ENCODE measurements around the gene SART1. TPM values are rescaled to one million over a fixed set of nuclear protein-coding genes. Genes with fewer than 3 reads are reported as not detected.

SART1 gene
- total RNA-seq, result 10 to 100 TPM; 68.4 to 73.2 TPM

DNA sequence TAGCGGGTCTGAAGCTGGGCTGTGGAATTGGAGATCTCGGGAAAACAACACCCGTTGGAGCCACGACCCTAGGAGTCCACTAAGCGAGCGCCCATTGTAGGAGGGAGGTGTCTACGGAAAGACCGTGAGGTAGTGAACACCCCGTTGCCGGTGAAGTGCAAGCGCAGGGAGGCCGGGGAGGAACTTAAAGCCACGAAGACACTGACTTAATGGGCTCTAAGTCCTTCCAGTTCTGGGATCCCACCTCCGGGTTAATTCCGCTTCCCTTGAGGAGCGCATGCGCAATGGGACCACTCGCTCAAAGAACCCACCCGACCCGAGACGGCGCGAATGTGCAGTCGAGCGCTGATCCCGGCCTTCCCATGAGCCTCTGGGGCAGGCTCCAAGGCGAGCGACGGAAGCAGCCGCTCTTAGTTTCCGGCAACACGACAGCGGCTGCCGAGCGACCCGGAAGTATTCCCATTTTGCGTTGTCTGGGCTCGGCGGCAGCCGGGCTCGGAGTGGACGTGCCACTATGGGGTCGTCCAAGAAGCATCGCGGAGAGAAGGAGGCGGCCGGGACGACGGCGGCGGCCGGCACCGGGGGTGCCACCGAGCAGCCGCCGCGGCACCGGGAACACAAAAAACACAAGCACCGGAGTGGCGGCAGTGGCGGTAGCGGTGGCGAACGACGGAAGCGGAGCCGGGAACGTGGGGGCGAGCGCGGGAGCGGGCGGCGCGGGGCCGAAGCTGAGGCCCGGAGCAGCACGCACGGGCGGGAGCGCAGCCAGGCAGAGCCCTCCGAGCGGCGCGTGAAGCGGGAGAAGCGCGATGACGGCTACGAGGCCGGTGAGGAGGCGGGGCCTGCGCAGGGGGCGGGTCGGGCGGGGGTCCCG, at the start of gene SART1:
Gene SART1, plus strand, starts transcription at position 468 of the 874 bp plus-strand sequence. Its CDS starts 47 bp downstream, at position 515.

DNA sequence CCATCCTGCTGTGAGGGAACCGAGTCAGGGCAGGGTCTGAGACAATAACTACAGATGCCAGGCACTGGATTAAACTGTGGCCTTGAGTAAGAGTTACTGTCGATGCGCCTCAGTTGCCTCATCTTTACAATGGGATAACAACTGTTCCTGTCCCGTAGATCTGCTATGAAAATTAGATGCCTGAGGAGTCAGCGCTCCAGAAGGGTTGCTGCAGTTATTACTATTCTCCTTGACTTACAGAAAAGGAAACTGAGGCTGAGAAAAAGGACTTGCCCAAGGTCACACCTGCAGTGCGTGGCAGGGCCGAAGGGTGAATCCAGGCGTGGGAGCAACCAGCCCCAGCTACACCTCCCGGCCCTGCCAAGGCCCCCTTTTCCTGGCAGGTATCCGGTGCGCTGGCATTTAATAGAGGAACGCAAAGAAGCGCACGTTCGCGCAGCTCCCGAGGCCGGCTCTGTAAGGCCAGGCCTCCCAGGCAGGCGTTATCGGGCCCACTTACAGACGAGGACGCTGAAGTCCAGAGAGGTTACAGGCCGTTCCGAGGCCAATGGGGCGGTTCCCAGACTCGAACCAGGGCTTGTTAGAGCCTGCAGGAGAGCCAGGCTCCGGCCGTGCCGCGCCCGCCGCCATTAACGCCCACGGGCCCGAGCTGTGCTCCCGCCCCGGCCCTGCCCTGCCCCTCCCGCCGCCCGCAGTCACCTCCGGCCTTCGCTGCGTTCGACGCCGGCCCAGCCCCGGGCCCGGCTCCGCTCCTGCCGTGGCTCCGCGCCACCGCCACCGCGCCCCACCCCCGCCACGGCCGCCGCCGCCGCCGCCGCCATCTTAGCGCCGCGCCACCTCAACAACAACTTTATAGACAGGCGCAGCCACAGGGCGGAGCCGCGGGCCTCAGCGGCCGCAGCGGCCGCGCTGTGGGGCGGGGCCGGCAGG, 43.1 kb upstream of the SART1 start, which contains the start of gene C11orf68:
Gene C11orf68, minus strand, starts transcription at position 852 of the 930 bp plus-strand sequence. Its CDS starts 31 bp downstream, at position 821.

GRCh38 chr11:65919141-65919572, 42.4 kb upstream of the SART1 start, which contains the start of gene DRAP1:
Gene DRAP1, plus strand, starts transcription at chr11:65919426. Its CDS starts 76 bp downstream, at chr11:65919502.

GRCh38 chr11:65945430-65945911, 16.1 kb upstream of the SART1 start, which contains the start of gene TSGA10IP:
Gene TSGA10IP, plus strand, starts transcription at chr11:65945480. Its CDS starts 196 bp downstream, at chr11:65945676.

DNA sequence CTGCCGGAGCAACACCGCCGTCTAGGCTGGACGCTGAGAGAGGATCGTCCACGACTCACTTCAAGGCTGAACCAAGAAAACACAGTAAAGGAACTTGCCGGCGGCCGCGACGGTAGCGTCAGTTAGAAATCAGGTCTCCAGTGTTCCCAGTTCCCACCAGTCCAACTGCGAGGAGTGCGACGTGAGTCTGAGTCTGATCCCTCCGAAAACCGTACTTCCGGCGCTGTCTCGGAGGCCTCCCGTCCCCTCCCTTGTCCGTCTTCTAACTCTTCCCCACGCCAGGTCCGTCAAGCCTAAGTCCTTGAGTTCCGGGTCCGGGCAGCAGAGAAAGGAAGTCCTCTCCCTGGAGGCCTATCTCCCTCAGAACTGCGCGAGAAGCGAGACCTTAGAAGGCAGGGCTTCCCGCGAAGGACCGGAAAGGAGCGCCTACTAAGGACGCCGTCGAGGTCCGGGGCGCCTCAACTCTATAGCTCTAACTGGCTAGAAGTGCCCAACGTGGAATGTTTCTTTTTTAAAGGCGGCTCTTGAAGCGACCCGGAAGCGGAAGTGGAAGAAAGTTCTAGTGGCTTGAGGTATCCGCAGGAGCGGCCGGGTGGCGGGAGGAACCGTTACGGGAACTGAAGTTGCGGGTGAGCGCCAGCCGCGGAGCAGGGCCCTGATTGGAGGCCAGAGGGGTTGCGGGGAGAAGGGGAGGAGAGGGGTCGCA, 40.6 kb downstream of the SART1 start, which contains the start of the genes BANF1 and EIF1AD:
Gene BANF1, plus strand, starts transcription at position 562 of the 706 bp plus-strand sequence. CDS start 748 bp downstream, outside the sequence.
Gene EIF1AD, minus strand, starts transcription at position 216 of the 706 bp plus-strand sequence. CDS start 1,768 bp downstream, outside the sequence.

DNA sequence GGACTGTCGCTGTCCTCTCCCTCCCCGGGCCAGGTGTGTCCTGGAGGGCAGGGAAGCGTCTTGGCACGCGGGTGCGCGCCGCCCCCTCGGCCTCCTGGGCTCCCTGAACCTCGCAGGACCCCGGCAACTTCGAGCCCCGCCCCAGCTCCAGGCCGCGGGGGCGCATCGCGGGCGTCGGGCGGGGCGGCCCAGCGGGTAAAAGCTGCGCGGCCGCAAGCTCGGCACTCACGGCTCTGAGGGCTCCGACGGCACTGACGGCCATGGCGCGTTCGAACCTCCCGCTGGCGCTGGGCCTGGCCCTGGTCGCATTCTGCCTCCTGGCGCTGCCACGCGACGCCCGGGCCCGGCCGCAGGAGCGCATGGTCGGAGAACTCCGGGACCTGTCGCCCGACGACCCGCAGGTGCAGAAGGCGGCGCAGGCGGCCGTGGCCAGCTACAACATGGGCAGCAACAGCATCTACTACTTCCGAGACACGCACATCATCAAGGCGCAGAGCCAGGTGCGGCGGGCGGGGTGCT, 50.3 kb downstream of the SART1 start, which contains the start of gene CST6:
Gene CST6, plus strand, starts transcription at position 224 of the 519 bp plus-strand sequence. Its CDS starts 37 bp downstream, at position 261.

GRCh38 chr11:66026017-66026529, 64.5 kb downstream of the SART1 start, which contains the start of gene CATSPER1:
Gene CATSPER1, minus strand, starts transcription at chr11:66026479. Its CDS starts 100 bp downstream, at chr11:66026379.

Other genes with a start within 250 kb of the SART1 start
- gene KAT5, start 249.5 kb upstream of the SART1 start, total RNA-seq, result 10 to 100 TPM; 68.4 to 71.1 TPM
- gene RNASEH2C, start 240.9 kb upstream of the SART1 start, total RNA-seq, result 10 to 100 TPM; 75.3 to 79.9 TPM
- gene AP5B1, start 180.8 kb upstream of the SART1 start, total RNA-seq, result 10 to 100 TPM; 27.3 to 28.2 TPM
- under 1 TPM; 0.48 to 0.55 TPM for gene OVOL1, start 174.7 kb upstream of the SART1 start, total RNA-seq
- gene SNX32, start 127.8 kb upstream of the SART1 start, total RNA-seq, result 1 to 10 TPM; 1.5 to 2.2 TPM
- gene CFL1, start 103.6 kb upstream of the SART1 start, total RNA-seq, result 1,000 to 10,000 TPM; 1,544 to 1,547 TPM
- 10 to 100 TPM; 78.8 to 92.6 TPM for gene MUS81, start 101.3 kb upstream of the SART1 start, total RNA-seq
- 10 to 100 TPM; 10.5 to 12.1 TPM for gene EFEMP2, start 88.9 kb upstream of the SART1 start, total RNA-seq
- 10 to 100 TPM; 47.0 to 47.2 TPM for gene CTSW, start 81.9 kb upstream of the SART1 start, total RNA-seq
- 10 to 100 TPM; 63.8 to 64.3 TPM for gene FIBP, start 73.3 kb upstream of the SART1 start, total RNA-seq
- 10 to 100 TPM; 44.8 to 46.0 TPM for gene CCDC85B, start 71.1 kb upstream of the SART1 start, total RNA-seq
- gene FOSL1, start 61.3 kb upstream of the SART1 start, total RNA-seq, result 1 to 10 TPM; 1.8 to 2.0 TPM
- gene C11orf68, start 42.7 kb upstream of the SART1 start, total RNA-seq, result 10 to 100 TPM; 34.5 to 34.6 TPM
- 100 to 1,000 TPM; 165 to 171 TPM for gene DRAP1, start 42.3 kb upstream of the SART1 start, total RNA-seq
- not detected for gene TSGA10IP, start 16.3 kb upstream of the SART1 start, total RNA-seq
- gene EIF1AD, start 40.4 kb downstream of the SART1 start, total RNA-seq, result 10 to 100 TPM; 37.8 to 41.8 TPM
- 100 to 1,000 TPM; 186 to 197 TPM for gene BANF1, start 40.8 kb downstream of the SART1 start, total RNA-seq
- not detected for gene CST6, start 50.3 kb downstream of the SART1 start, total RNA-seq
- gene CATSPER1, start 64.7 kb downstream of the SART1 start, total RNA-seq, result not detected
- not detected for gene GAL3ST3, start 87.4 kb downstream of the SART1 start, total RNA-seq
- 100 to 1,000 TPM; 202 to 203 TPM for gene SF3B2, start 90.6 kb downstream of the SART1 start, total RNA-seq
- 100 to 1,000 TPM; 109 to 119 TPM for gene PACS1, start 108.5 kb downstream of the SART1 start, total RNA-seq